Bronchial smooth muscle cell (primary cell): ENCODE data around the gene PSMA4. TPM values are rescaled to one million over a fixed set of nuclear protein-coding genes. Genes with fewer than 3 reads are reported as not detected.

Experiments used
- total RNA-seq: library from RNA; depleted of rRNA; stranded (reverse); fragments of >200 nt; gene quantifications from 2 replicates; pipeline ENCODE4 v1.2.1, GENCODE V29; 2014

The PSMA4 gene
- total RNA-seq, result 110 and 137 TPM in 2 replicates

GRCh38 chr15:78540141-78540870 is at the start of gene PSMA4:
PSMA4 (plus strand) TSS chr15:78540444; CDS start chr15:78541928, 1,484 bp downstream.

DNA sequence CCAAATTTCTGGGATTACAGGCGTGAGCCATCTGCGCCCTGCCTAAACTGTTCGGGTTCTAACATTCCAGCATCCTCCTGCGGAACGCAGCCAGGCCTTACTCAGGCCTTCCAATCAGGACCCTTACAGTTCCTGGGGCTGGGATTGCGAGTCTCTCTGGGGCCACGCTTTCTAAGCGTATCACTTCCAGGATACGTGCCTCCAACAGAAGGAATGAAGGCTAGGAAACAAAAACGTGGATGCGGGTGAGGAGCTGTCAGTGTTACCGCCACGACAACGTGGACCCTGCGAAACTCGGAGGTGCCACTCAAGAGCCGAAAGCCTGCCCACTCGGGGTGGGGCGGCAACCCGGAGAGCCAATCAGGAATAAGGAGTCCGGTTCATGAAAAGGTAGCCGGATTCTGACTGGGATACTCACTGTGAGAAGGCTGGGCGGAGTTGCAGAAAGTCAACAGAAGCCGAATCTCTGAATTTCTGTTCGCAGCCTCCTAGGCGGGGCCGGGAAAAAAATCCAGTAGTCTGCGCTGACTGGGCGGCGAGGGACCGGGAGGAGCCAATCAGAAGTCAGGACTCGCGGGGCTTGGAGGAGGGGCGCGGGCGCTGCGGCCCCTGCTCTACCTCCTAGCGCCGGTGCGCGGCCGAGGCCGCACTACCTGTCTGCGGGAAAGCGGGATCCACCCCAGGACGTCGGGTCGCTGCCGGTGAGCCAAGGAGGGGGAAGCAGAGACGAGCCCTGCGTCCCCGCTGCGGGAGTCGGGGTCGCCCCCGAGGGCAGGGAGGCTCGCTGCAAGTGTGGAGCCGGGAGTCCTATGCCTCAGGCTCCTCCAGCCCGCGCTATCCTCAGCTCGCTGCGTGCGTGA is 33.0 kb upstream of the PSMA4 start, which contains the start of gene HYKK:
Gene HYKK, plus strand, starts transcription at position 607 of the 860 bp plus-strand sequence. CDS start 5,512 bp downstream, outside the sequence.

GRCh38 chr15:78565097-78565950 is 25.1 kb downstream of the PSMA4 start, which contains the start of gene CHRNA5:
CHRNA5 (plus strand) TSS chr15:78565520; CDS start chr15:78565720, 200 bp downstream.

Other genes with a start within 250 kb of the PSMA4 start
- gene SKIC8, start 240.8 kb upstream of the PSMA4 start, total RNA-seq, result 68.8 and 77.1 TPM in 2 replicates
- gene CRABP1, start 200.1 kb upstream of the PSMA4 start, total RNA-seq, result not detected in 2 replicates
- 17.9 and 23.8 TPM in 2 replicates for gene IREB2, start 102.2 kb upstream of the PSMA4 start, total RNA-seq
- gene HYKK, start 32.9 kb upstream of the PSMA4 start, total RNA-seq, result 1.7 and 1.9 TPM in 2 replicates
- gene CHRNA5, start 25.1 kb downstream of the PSMA4 start, total RNA-seq, result 0.47 and 0.94 TPM in 2 replicates
- gene CHRNA3, start 80.6 kb downstream of the PSMA4 start, total RNA-seq, result under 0.01 TPM in 2 replicates
- not detected in 2 replicates for gene CHRNB4, start 100.8 kb downstream of the PSMA4 start, total RNA-seq